GM12875 (cell line): ENCODE measurements around the gene FAM240B.

ENCODE experiments used
- H3K4me3 ChIP-seq: one replicate; pipeline ENCODE4 v1.5.1; 2011; ENCODE audit warnings: low read depth, low read length, control low read depth
- CTCF ChIP-seq: IDR thresholded peaks from 2 replicates; pipeline ENCODE4 v1.5.1; 2011; ENCODE audit warnings: low read depth, mild to moderate bottlenecking, control low read depth, inconsistent platforms, low read length, moderate library complexity, borderline replicate concordance; ENCODE audit not compliant: insufficient read depth

Gene FAM240B

DNA sequence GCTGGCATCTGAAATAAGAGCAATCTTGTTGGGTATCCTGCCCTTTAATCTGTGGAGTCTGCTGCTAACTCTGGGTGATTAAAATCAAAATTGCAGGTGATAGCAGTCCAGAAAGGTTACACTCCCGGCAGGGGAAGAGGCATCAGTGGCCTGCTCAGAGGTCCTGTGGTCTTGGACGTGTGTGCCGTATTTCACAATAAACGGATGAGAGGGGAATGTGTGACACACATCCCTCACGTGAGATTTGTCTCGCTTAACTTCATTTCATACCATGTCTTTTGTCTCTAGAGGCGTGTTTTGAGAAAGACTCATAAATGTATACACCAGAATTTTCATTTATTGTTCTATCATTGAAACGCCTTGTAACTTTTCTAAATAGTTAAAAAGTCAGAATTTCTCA is 36.6 kb downstream of the FAM240B start:
- no peak for TF ChIP-seq CTCF
- H3K4me3 ChIP-seq, result no peak overlapping the region

GRCh38 chr9:38682713-38683112 is 37.2 kb downstream of the FAM240B start:
- no peak for TF ChIP-seq CTCF
- no peak overlapping the region for H3K4me3 ChIP-seq

GRCh38 chr9:38681747-38682227 is 38.1 kb downstream of the FAM240B start:
- no peak for TF ChIP-seq CTCF

GRCh38 chr9:38680837-38681445 is 39.0 kb downstream of the FAM240B start:
- no peak overlapping the region for H3K4me3 ChIP-seq
- no peak for TF ChIP-seq CTCF

More at GRCh38 chr9:38681747-38682227, 38.1 kb downstream of the FAM240B start:
- no peak overlapping the region for H3K4me3 ChIP-seq

DNA sequence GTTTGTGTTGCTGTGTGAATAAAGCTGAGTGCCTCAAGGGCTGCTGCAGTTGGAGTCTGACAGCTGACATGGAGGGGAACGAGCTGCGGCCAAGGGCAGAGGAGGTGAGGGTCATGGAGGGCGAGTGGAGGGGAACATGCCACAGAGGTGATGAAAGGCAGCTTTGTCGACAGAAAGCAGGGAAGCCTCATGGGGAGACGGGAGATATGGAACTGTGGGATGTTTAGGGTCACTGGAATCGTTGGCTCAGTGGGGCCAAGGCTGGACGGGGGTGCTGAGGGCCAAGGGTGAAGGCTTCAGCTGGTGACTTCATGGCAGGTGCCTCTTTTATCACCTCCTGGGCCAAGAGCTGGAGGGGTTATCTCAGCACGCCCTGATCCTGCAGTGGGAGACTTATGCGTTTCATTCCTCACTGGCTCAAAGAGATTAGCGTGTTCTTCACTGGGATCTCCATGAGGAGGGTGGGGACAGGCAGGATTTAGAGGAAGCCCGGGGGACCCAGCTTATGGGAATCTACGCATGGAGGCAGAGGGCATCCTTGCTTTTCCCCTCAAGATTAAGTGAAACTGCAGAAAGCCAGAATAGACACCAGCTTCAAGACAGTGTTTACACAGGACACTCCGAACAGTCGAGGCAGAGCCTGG is 42.2 kb downstream of the FAM240B start:
- no peak for TF ChIP-seq CTCF
- no peak overlapping the region for H3K4me3 ChIP-seq

DNA sequence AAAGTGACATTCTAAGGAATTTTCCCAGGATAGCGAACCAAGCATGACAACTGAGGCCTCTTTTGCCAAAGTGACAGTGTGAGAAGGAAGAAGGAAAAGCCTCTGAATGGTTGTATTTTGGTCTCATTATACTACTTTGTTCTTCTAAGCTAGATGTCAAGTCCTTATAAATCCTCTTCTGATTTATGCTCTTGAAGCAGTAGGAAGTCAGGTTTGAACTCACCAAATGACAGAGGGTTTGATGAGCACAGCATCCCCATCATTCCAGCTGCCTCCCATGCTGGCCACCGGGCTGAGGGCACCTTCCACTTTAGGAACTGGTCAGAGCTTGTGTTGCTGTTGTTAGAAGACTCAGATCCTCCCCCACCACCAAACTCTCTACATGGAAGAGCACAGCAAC is 44.1 kb downstream of the FAM240B start:
- H3K4me3 ChIP-seq, result no peak overlapping the region
- TF ChIP-seq CTCF, result no peak

DNA sequence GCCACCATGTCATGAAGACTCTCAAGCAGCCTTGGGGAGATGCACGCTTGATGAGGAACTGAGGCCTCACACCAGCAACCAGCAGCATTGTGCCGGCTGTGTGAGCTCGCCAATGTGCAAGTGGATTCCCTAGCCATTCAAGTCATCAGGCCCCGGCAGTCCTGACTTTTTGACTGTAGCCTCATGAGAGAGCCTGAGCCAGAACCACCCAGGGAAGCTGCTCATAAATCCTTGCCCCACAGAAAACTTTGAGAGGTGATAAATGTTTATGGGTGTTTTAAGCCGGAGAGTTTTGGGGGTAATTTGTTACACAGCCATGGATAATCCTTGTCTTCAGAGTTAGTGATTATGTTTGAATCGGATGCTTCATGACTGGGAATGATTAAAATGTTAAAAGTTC is 44.7 kb downstream of the FAM240B start:
- no peak for TF ChIP-seq CTCF
- no peak overlapping the region for H3K4me3 ChIP-seq
